Measurements from ENCODE around the gene SPTB. TPM values are rescaled to one million over a fixed set of nuclear protein-coding genes. Genes with fewer than 3 reads are reported as not detected.

The SPTB gene
- total RNA-seq, 1 donor from 2014 or later: 79.4 TPM

GRCh38 chr14:64860039-64860438, 19.7 kb downstream of the SPTB start:
- DNase-seq (ENCODE audit: missing footprints) (no peak), ATAC-seq (no peak)
- intact Hi-C loops (cut with DNase I): no loop called here

GRCh38 chr14:64857979-64858744, 21.5 kb downstream of the SPTB start:
- no peak for DNase-seq (ENCODE audit: missing footprints)
- ATAC-seq: no peak
- intact Hi-C loops (cut with DNase I): no loop called here

DNA sequence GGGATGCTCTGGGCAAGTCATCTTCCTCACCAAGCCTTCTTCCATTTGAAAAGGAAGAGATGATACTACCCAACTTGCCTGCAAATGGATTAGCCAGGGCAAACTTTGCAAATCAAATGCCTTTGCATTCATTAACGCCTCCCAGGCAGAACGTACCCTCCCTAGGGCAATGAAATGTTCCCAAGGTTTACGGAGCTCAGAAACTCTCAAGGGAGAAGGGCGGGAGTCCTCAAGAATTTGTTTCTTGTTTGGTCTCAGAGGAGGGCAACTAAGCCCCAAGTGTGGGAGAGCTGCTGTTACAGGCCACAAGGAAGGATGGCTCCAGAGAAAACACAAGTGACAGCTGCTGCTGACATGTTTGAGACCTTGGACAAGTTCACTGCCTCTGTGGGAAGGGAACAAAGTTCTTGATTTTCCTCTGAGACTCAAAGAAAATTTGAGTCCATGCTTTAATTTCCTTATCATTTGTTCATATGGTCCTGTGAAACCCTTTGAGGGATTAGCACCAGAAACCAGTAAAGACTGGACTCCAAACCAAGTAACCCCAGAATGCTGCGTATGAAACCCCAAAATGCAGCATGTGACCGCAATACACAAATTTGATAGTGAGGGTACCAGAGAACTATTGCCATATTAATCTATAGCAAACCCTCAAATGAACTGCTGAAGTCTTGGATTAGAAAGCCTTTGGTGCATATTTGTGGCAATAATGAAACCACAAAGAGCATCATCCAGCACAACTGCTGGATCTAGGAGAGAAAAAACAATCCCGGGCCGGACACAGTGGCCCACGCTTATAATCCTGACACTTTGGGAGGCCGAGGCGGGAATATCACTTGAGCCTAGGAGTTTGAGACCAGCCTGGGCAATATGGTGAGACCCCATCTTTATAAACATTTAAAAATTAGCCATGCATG, 22.9 kb downstream of the SPTB start:
- no peak for ATAC-seq
- DNase-seq (ENCODE audit: missing footprints): no peak
- intact Hi-C loops (cut with DNase I): no loop called here

- DNase-seq (ENCODE audit: missing footprints) (no peak), ATAC-seq (no peak)
- intact Hi-C loops (cut with DNase I): no loop called here
These were observed 23.8 kb downstream of the SPTB start for GRCh38 chr14:64855721-64856528.

- intact Hi-C loops (cut with DNase I): no loop called here
- ATAC-seq (no peak), DNase-seq (ENCODE audit: missing footprints) (no peak)
These were observed 29.2 kb downstream of the SPTB start for GRCh38 chr14:64850369-64851137.

GRCh38 chr14:64849940-64850339, 29.8 kb downstream of the SPTB start:
- DNase-seq (ENCODE audit: missing footprints) (no peak), ATAC-seq (no peak)
- intact Hi-C loops (cut with DNase I): no loop called here

- no peak for DNase-seq (ENCODE audit: missing footprints)
- intact Hi-C loops (cut with DNase I): no loop called here
- no peak for ATAC-seq
These were observed 31.5 kb downstream of the SPTB start for GRCh38 chr14:64848239-64848638.

GRCh38 chr14:64846319-64846718, 33.4 kb downstream of the SPTB start:
- ATAC-seq (no peak), DNase-seq (ENCODE audit: missing footprints) (no peak)
- intact Hi-C loops (cut with DNase I): no loop called here

DNA sequence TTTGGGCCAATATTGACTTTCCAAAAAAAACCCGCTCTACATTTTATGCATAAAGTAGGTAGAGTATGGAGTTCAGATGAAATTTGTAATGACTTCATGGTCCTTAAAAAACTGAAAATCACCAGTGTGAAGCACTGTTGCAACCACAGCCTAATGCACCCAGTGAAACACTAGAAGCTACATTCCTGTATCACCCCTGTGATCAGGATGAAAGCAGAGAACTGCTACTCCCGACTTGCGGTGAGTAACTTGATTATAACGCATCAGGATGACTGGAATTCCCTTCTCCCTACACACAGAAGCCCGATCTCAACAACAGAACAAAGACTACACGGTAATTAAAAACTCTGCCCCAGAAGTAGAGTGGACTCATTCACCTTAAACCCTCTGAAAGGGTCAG, 33.8 kb downstream of the SPTB start:
- DNase-seq (ENCODE audit: missing footprints) (no peak), ATAC-seq (no peak)
- intact Hi-C loops (cut with DNase I): no loop called here

- no peak for ATAC-seq
- no peak for DNase-seq (ENCODE audit: missing footprints)
- intact Hi-C loops (cut with DNase I): no loop called here
These were observed 34.7 kb downstream of the SPTB start for GRCh38 chr14:64844969-64845536.

DNA sequence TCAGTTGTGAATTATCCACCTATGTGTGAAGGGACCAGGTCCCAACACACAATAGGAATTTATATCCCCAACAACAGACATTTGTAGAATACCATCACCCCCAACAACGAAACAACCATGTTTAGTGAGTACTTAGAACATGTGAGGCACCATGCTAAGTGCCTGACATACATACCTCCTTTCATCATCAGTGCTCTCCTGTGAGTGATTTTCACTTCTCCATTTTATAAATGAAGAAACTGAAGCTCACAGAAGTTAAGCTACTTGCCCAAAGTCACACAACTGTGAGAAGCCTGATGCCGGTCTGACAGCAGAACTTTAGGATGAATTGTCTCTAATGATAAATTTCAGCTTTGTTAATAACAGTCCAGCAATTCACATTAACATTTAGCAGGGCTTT, 35.4 kb downstream of the SPTB start:
- intact Hi-C loops (cut with DNase I): no loop called here
- DNase-seq (ENCODE audit: missing footprints): no peak
- no peak for ATAC-seq

- intact Hi-C loops (cut with DNase I): no loop called here
- ATAC-seq (no peak), DNase-seq (ENCODE audit: missing footprints) (no peak)
These were observed 36.2 kb downstream of the SPTB start for GRCh38 chr14:64843548-64843947.

- DNase-seq (ENCODE audit: missing footprints): no peak
- intact Hi-C loops (cut with DNase I): loop anchor here (1.0 kb wide), 1 partner anchor 38 kb away; no protein-coding TSS in a partner anchor
- ATAC-seq: peak; percentile 91
These were observed 37.6 kb downstream of the SPTB start for GRCh38 chr14:64841772-64842750.

- ATAC-seq: peak; percentile 62
- DNase-seq (ENCODE audit: missing footprints): no peak
- intact Hi-C loops (cut with DNase I): loop anchor here (1.0 kb wide), 1 partner anchor 39 kb away; no protein-coding TSS in a partner anchor
These were observed 38.5 kb downstream of the SPTB start for GRCh38 chr14:64841121-64841651.

DNA sequence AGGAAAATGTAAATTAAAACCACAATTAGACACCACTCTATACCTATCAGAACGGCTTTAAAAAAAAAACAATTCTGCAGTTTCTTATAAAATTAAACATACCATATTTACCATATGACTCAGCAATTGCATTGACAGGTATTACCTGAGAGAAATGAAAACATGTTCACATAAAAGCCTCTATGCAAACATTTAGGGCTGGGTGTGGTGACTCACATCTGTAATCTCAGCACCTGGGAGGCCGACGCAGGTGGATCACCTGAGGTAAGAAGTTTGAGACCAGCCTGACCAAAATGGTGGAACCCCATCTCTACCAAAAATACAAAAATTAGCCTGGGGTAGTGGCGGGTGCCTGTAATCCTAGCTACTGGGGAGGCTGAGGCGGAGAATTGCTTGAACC, 41.1 kb downstream of the SPTB start:
- intact Hi-C loops (cut with DNase I): no loop called here
- DNase-seq (ENCODE audit: missing footprints) (no peak), ATAC-seq (no peak)

DNA sequence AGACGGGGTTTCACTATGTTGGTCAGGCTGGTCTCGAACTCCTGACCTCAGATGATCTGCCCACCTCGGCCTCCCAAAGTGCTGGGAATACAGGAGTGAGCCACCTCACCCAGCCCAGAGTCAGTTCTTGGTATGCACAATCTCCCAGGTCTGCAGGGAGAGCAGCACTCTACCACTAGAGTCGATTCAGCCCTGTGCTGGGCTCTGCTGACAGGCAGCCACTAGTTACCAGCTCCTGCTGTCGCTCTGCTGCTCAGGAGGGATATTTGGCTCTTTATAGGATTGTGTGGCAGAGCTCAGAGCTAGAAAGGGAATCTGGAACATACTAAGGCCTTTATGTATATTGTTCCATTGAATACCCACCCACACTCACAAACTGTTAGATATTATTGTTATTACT, 44.3 kb downstream of the SPTB start:
- no peak for ATAC-seq

DNA sequence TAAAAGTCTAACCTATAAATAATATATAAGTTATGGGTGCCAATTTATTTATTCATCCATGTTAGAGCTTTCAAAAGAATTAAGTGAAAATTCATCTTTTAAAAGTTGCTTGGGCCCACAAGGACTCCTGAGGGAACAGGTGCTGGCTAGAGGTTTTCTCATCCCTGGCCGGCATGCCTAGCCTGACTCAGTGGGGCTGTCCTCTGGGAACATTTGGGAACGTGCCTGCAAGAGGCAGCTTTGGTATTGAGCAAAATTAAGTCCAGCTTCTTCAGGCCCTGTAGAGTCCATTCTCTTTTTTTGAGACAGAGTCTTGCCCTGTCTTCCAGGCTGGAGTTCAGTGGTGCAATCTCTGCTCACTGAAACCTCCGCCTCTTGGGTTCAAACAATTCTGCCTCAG, 44.7 kb downstream of the SPTB start:
- ATAC-seq (no peak), DNase-seq (ENCODE audit: missing footprints) (no peak)
- intact Hi-C loops (cut with DNase I): no loop called here

More for the DNA sequence above, 44.3 kb downstream of the SPTB start:
- no peak for DNase-seq (ENCODE audit: missing footprints)
- intact Hi-C loops (cut with DNase I): no loop called here

All from Right ventricle myocardium inferior (tissue), 1 donor.